ENCODE measurements around the gene CIC.

DNA sequence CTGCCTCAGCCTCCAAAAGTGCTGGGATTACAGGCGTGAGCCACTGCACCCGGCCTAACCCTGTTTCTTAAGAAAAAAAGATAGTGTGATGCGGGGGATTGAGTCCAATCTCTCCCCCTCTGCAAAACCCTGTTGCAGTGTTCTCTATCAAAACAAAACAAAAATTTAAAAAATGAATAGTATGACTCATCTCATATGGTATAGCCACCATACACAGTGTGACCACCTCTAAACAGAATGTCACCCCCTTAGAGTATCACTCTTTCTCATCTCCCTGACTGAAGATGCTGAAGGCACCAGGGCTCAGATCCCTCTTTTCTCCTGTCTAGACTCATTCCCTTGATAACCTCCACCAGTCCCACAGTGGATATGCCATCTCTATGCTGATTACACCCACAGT lies 7.3 kb upstream of the CIC start:
- TF ChIP-seq CTCF (optimal IDR thresholded peaks at IDR 0.05 in 1 of 3, IDR thresholded peaks at IDR 0.05 in 1 of 3, conservative IDR thresholded peaks at IDR 0.05 in 1 of 3; ENCODE audit: extremely low read depth in 1 of 3, insufficient read depth in 2 of 3, low read length in 3 of 3) (no peak), EZH2 (IDR thresholded peaks at IDR 0.05; ENCODE audit: low read length) (no peak)
